Activated B cell treated with CpG ODN at 0.5 μM for 24 hours (primary cell): ENCODE measurements around the gene SNCB. TPM values are rescaled to one million over a fixed set of nuclear protein-coding genes. Genes with fewer than 3 reads are reported as not detected.

Experiments
- ATAC-seq: fragments of 200-7000 bp; cut with Tn5 transposase; one replicate; pipeline ENCODE4 v1.10.0; 2021; ENCODE audit warnings: low read depth, mild to moderate bottlenecking, moderate library complexity
- CTCF ChIA-PET: fragments of 350-600 bp; sonication (Branson Sonifier 250); formaldehyde crosslinking; loops from one replicate; lab custom pipeline; 2021; ENCODE audit warnings: antibody characterized with exemption; lab: Charles Lee
- POLR2A ChIA-PET: fragments of 350-600 bp; sonication (Branson Sonifier 250); formaldehyde crosslinking; loops from one replicate; lab custom pipeline; 2021; ENCODE audit warnings: antibody characterized with exemption; lab: Charles Lee
- DNase-seq: peaks from one replicate; pipeline ENCODE4 v3.0.0; 2022
- H3K27ac Mint-ChIP-seq: one replicate; pipeline ENCODE4 v1.8.0; 2020; ENCODE audit warnings: mixed read lengths
- H3K27me3 Mint-ChIP-seq: one replicate; pipeline ENCODE4 v1.8.0; 2021; ENCODE audit warnings: mixed read lengths
- H3K36me3 Mint-ChIP-seq: one replicate; pipeline ENCODE4 v1.8.0; 2021; ENCODE audit warnings: low read depth, mixed read lengths
- H3K4me1 Mint-ChIP-seq: one replicate; pipeline ENCODE4 v1.8.0; 2021; ENCODE audit warnings: mixed read lengths
- H3K4me3 Mint-ChIP-seq: one replicate; pipeline ENCODE4 v1.8.0; 2020; ENCODE audit warnings: mild to moderate bottlenecking, mixed read lengths
- H3K9me3 Mint-ChIP-seq: one replicate; pipeline ENCODE4 v1.8.0; 2020; ENCODE audit warnings: mixed read lengths
- intact Hi-C: fragments of 100-400 bp; cut with micrococcal nuclease; formaldehyde crosslinking; loops from one replicate; pipeline ENCODE4 v1.15.1; 2024
- total RNA-seq: library from RNA; stranded (reverse); gene quantifications from 2 replicates; pipeline ENCODE4 v1.2.3, GENCODE V29; 2022
- TF ChIP-seq, protein P1 (sequence below): fragments of 200-600 bp; IDR thresholded peaks from one replicate; pipeline ENCODE4 v1.8.0; 2022; ENCODE audit warnings: antibody characterized with exemption, mild to moderate bottlenecking

The SNCB gene
- total RNA-seq, 1 donor from 2014 or later, result not detected

DNA sequence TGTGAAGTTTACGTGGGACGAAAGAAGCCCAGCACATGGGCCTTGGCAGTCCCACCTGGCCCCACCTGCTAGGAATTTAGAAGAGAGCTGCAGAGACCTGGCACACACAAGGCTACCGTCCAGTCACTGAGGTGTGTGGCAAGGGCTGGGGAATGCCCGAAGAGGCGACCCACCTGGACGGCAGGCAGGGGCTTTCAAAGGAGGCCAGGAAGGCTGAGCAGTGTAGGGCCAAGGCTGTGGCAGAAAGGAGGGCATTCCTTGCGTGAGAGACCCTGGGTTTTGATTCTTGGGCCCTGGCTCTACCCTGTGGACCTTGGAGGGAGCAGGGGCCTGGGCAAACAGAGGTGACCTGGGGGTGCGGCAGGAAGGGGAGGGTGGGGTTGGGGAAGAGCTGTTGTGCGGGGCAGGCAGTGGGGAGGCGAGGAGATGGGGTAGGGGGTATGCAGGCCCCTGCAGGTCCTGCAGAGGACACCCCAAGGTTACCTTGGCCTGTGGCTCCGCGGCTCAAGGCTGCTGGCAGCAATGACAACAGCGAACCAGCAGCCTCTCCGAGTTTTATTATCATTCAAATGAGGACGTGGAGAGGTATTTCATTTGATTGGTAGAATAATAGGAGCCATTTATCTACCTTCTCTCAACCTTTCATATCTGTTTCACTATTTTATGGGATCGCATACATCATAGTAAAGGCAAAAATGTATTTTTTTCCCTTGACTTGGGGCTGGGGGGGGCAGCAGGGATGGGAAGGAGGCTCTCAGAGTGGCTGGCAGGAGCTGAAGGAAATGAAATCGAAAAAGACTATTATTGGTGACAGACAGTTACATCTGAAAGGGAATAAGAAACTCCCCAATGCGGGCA is 41.8 kb upstream of the SNCB start:
- intact Hi-C loops, result no loop called here
- H3K9me3 Mint-ChIP-seq, result no peaks in the 10 kb centered on the region
- CTCF ChIA-PET, result interaction anchor here (0.9 kb wide), 1 partner anchor 12 kb away, joined by 4 read pairs; no protein-coding TSS in a partner anchor
- no peak overlapping the region for H3K27ac Mint-ChIP-seq
- H3K4me3 Mint-ChIP-seq, result no peak overlapping the region
- H3K4me1 Mint-ChIP-seq, result peaks cover 2% of the 10 kb centered on the region
- no peaks in the 10 kb centered on the region for H3K36me3 Mint-ChIP-seq
- peaks cover 43% of the 10 kb centered on the region for H3K27me3 Mint-ChIP-seq
- no peak for DNase-seq
- no peak for ATAC-seq
- TF ChIP-seq, protein P1, sequence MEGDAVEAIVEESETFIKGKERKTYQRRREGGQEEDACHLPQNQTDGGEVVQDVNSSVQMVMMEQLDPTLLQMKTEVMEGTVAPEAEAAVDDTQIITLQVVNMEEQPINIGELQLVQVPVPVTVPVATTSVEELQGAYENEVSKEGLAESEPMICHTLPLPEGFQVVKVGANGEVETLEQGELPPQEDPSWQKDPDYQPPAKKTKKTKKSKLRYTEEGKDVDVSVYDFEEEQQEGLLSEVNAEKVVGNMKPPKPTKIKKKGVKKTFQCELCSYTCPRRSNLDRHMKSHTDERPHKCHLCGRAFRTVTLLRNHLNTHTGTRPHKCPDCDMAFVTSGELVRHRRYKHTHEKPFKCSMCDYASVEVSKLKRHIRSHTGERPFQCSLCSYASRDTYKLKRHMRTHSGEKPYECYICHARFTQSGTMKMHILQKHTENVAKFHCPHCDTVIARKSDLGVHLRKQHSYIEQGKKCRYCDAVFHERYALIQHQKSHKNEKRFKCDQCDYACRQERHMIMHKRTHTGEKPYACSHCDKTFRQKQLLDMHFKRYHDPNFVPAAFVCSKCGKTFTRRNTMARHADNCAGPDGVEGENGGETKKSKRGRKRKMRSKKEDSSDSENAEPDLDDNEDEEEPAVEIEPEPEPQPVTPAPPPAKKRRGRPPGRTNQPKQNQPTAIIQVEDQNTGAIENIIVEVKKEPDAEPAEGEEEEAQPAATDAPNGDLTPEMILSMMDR, result no peak
- POLR2A ChIA-PET, result interaction anchor here (0.6 kb wide), 1 partner anchor 1953 kb away, joined by 5 read pairs; no protein-coding TSS in a partner anchor

DNA sequence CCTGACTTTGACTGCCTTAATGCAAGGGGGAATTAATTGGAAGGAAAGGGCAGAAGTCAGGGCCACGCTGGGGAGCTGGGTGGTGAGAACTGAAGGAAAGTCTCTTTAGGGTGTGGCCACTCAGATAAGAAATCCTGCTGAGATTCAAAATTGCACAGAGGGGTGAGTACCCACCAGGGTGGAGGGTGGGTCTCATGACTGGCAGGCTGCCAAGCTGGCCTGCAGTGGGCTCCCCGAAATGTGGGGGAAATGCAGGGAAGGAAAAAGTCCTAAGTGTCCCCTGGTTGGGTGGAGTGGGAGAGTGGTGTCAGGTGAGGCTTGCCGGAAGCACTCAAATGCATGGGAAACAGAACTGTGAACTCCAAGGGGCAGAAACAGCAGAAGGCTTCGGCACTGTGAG is 41.1 kb upstream of the SNCB start:
- POLR2A ChIA-PET, result no interaction called here
- Mint-ChIP-seq H3K36me3 (no peaks in the 10 kb centered on the region), H3K27ac (no peak overlapping the region), H3K4me1 (no peaks in the 10 kb centered on the region), H3K4me3 (no peak overlapping the region), H3K27me3 (peaks cover 43% of the 10 kb centered on the region), H3K9me3 (no peaks in the 10 kb centered on the region)
- DNase-seq, result no peak
- intact Hi-C loops, result no loop called here
- CTCF ChIA-PET, result no interaction called here
- TF ChIP-seq, protein P1, result no peak
- ATAC-seq, result no peak

DNA sequence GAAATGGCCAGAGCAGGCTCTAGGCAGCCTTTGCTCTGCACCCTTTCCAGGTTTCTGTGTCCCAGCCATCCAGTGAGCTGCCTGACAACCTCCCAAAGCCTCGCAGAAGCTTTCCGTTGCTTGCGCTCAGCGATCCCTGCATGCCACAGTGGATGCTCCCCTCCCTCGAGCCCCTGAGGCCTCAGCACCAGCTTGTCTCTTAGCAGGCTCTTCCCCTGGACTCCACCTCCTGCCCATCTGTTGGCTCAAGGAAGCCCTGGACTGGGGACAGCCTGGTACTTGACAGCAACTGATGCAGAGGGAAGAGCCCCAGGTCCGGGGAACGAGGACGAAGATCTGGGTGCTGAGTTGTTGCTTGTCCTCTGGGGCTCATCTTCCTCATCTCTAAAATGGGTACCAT is 40.1 kb upstream of the SNCB start:
- intact Hi-C loops, result no loop called here
- no peak overlapping the region for H3K27ac Mint-ChIP-seq
- no peak for DNase-seq
- TF ChIP-seq, protein P1, result no peak
- H3K36me3 Mint-ChIP-seq, result no peaks in the 10 kb centered on the region
- no peak for ATAC-seq
- ChIA-PET CTCF (interaction anchor here (0.6 to 1.9 kb wide), 2 partner anchors 10 to 543 kb away, joined by 3 to 9 read pairs; no protein-coding TSS in a partner anchor), POLR2A (no interaction called here)
- H3K9me3 Mint-ChIP-seq, result no peaks in the 10 kb centered on the region
- H3K4me3 Mint-ChIP-seq, result no peak overlapping the region
- no peaks in the 10 kb centered on the region for H3K4me1 Mint-ChIP-seq
- peaks cover 40% of the 10 kb centered on the region for H3K27me3 Mint-ChIP-seq

DNA sequence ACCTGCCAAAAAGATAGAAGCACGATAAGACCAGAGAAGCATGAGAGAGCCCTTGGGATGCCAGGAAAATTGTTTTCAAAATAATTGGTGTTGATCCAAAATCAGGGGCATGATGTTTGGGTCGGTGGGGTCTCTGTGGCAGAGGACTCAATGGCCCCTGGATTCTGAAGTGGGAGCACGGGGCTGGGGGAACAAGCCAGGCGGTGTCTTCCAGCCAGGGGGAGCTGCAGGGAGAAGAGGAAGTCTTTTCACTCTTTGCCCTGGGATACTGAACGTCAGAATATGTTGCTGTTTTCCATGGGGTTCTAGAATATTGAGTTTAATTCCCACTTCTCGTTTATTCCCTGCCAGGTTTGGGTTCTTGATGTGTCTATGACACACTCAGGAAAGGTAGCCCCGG is 37.3 kb upstream of the SNCB start:
- DNase-seq (no peak), ATAC-seq (no peak)
- no peak overlapping the region for H3K4me3 Mint-ChIP-seq
- H3K4me1 Mint-ChIP-seq, result no peaks in the 10 kb centered on the region
- no peaks in the 10 kb centered on the region for H3K36me3 Mint-ChIP-seq
- ChIA-PET CTCF (no interaction called here), POLR2A (interaction anchor here (0.6 kb wide), 1 partner anchor 280 kb away, joined by 5 read pairs; no protein-coding TSS in a partner anchor)
- H3K9me3 Mint-ChIP-seq, result no peaks in the 10 kb centered on the region
- intact Hi-C loops, result no loop called here
- TF ChIP-seq, protein P1, result no peak
- H3K27ac Mint-ChIP-seq, result no peak overlapping the region
- peaks cover 44% of the 10 kb centered on the region for H3K27me3 Mint-ChIP-seq

DNA sequence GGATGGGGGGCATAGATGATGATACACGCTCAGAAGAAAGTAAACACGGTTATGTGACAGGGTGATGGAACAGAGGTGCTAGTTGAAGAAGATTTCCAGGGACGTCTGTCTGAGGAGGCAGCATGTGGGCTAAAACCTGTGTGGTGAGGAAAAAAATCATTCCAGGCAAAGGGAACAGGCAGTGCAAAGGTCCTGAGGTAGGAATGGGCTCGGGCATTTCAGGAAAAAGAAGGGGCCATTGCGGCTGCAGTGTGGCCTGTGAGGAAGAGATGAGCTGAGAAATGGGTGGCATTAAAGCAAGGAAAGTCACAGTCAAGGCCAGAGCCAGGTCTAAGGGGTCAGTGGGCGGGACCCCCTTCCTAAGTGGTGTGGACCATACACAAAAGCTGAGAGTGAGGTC is 35.2 kb upstream of the SNCB start:
- Mint-ChIP-seq H3K27me3 (peaks cover 29% of the 10 kb centered on the region), H3K4me1 (peaks cover 4% of the 10 kb centered on the region), H3K27ac (no peak overlapping the region), H3K4me3 (no peak overlapping the region), H3K36me3 (no peaks in the 10 kb centered on the region), H3K9me3 (no peaks in the 10 kb centered on the region)
- ATAC-seq, result no peak
- intact Hi-C loops, result no loop called here
- no peak for DNase-seq
- TF ChIP-seq, protein P1, result no peak
- POLR2A ChIA-PET, result no interaction called here
- CTCF ChIA-PET, result no interaction called here
